GM12875 (cell line): ENCODE results near the gene SNUPN.

Source experiments
- H3K4me3 ChIP-seq: one replicate; pipeline ENCODE4 v1.5.1; 2011; ENCODE audit warnings: low read depth, low read length, control low read depth
- TF ChIP-seq, protein P1 (sequence below): IDR thresholded peaks from 2 replicates; pipeline ENCODE4 v1.5.1; 2011; ENCODE audit warnings: low read depth, mild to moderate bottlenecking, control low read depth, inconsistent platforms, low read length, moderate library complexity, borderline replicate concordance; ENCODE audit not compliant: insufficient read depth

Gene SNUPN

GRCh38 chr15:75599401-75599800 is 26.1 kb downstream of the SNUPN start:
- TF ChIP-seq, protein P1, sequence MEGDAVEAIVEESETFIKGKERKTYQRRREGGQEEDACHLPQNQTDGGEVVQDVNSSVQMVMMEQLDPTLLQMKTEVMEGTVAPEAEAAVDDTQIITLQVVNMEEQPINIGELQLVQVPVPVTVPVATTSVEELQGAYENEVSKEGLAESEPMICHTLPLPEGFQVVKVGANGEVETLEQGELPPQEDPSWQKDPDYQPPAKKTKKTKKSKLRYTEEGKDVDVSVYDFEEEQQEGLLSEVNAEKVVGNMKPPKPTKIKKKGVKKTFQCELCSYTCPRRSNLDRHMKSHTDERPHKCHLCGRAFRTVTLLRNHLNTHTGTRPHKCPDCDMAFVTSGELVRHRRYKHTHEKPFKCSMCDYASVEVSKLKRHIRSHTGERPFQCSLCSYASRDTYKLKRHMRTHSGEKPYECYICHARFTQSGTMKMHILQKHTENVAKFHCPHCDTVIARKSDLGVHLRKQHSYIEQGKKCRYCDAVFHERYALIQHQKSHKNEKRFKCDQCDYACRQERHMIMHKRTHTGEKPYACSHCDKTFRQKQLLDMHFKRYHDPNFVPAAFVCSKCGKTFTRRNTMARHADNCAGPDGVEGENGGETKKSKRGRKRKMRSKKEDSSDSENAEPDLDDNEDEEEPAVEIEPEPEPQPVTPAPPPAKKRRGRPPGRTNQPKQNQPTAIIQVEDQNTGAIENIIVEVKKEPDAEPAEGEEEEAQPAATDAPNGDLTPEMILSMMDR = no peak
- H3K4me3 ChIP-seq = no peak overlapping the region

DNA sequence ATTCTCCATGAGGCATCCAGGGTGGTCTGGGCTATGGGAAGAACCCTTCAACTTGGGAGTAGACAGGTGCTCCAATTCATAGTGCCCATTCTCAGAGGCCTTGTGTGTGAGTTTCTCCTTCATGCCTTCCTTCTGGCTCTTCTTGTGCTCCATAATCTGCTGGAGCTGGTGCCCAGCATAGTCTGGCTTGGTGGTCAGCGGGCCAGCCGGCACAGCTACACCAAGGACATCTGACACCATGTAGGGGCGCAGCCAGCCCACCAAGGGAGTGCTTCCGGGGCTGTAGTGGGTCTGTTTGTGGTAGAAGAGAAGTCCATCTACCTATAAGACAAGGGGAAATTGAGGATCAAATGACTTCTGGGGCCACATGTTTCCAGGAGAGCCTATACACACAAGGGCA is 27.2 kb downstream of the SNUPN start:
- no peak overlapping the region for H3K4me3 ChIP-seq
- TF ChIP-seq, protein P1 = no peak

DNA sequence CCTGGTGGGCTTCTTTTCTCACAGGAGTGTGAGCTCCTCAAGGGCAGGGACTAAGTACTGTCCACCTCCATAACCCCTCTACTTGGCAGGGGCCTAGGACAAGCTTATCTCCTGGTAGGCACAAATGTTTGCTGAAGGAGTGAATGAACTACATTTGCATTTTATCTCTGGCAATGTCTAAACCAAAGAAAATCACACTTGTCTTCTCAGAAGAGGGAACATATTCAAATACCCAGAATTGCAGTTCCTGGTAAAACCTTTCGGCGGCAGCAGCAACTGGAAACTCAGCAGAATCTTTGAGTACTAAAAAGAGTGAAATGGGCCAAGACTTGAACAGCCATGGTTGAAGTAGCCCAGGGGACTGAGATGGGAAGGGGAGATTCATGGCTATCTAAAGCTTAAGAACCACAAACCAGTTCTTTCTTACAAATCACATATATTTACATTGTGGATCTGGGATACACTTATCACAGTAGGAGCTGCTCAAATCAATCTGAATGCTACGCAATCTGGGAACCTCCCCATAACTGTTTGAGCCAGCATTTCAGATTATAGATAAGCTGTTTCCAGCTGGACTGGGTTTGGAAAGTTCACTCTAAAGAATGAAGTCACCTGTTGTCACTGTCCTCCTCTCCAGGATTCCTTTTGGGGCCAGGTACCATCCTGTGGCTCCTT is 27.7 kb downstream of the SNUPN start:
- TF ChIP-seq, protein P1 = no peak

DNA sequence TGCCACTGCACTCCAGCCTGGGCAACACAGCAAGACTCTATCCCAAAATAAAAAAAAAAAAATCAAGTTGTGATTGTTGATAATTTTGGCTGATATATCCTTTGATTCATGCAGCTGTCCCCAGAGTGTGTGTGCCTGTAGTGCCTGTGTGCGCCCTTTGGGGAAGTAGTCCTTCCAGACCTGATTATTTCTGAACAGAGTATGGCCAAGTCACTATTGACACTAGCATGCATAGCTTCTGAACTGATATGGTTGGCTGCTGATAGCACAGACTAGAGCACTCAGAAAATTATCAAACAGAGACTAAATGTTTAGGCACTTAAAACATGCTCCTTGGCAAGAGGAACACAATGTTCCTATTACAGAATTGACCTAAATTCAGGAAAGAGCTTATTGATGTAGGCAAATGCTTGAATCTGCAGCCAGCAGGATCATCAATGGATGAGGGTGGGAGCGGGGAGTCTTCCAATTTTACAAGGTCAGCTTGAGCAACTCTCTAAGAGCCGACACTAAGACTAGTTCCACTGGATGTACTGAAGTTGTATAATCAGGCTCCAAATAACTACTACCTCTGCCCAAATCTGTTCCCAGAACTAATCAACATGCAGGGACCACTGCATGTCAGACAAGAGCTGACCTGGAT is 28.7 kb downstream of the SNUPN start:
- TF ChIP-seq, protein P1 = no peak
- H3K4me3 ChIP-seq = no peak overlapping the region

More for the DNA sequence above, 27.7 kb downstream of the SNUPN start:
- H3K4me3 ChIP-seq = no peak overlapping the region

GRCh38 chr15:75594276-75594675 is 31.2 kb downstream of the SNUPN start:
- TF ChIP-seq, protein P1 = no peak
- H3K4me3 ChIP-seq = no peak overlapping the region

- TF ChIP-seq, protein P1 = no peak
- no peak overlapping the region for H3K4me3 ChIP-seq
These were observed 33.7 kb downstream of the SNUPN start for GRCh38 chr15:75591655-75592364.
